GM19372 (cell line): ENCODE results near the gene ASAP3.
"Not testable (repeated sequence)": the region's sequence is repeated elsewhere in the genome, so short reads cannot be mapped to it uniquely, and the experiment has no call there.

Source experiments
- ATAC-seq: cut with Tn5 transposase; IDR thresholded peaks from one replicate; pipeline ENCODE4 v1.9.1; 2021; ENCODE audit warnings: mild to moderate bottlenecking, low read depth, moderate library complexity; ENCODE audit not compliant: unreplicated experiment

The ASAP3 gene

GRCh38 chr1:23400324-23401114 is 83.5 kb downstream of the ASAP3 start:
- no peak for ATAC-seq

GRCh38 chr1:23399229-23399628 is 84.8 kb downstream of the ASAP3 start:
- ATAC-seq = no peak

GRCh38 chr1:23397908-23398307 is 86.1 kb downstream of the ASAP3 start:
- ATAC-seq = no peak

- ATAC-seq = no peak
Measured at GRCh38 chr1:23396380-23396779, 87.6 kb downstream of the ASAP3 start.

- ATAC-seq = no peak
Measured at GRCh38 chr1:23395849-23396248, 88.1 kb downstream of the ASAP3 start.

GRCh38 chr1:23395154-23395724 is 88.7 kb downstream of the ASAP3 start:
- ATAC-seq = no peak

GRCh38 chr1:23394684-23395083 is 89.3 kb downstream of the ASAP3 start:
- no peak for ATAC-seq

- ATAC-seq = no peak
Measured at GRCh38 chr1:23394181-23394580, 89.8 kb downstream of the ASAP3 start.

- no peak for ATAC-seq
Measured at GRCh38 chr1:23393706-23394105, 90.3 kb downstream of the ASAP3 start.

- ATAC-seq = no peak
Measured at GRCh38 chr1:23392125-23392855, 91.7 kb downstream of the ASAP3 start.

GRCh38 chr1:23389837-23390321 is 94.1 kb downstream of the ASAP3 start:
- ATAC-seq = no peak

- no peak for ATAC-seq
Measured at GRCh38 chr1:23387494-23387893, 96.5 kb downstream of the ASAP3 start.

GRCh38 chr1:23385119-23385621 is 98.8 kb downstream of the ASAP3 start:
- ATAC-seq = no peak

GRCh38 chr1:23384312-23385058 is 99.5 kb downstream of the ASAP3 start:
- ATAC-seq = no peak

- no peak for ATAC-seq
Measured at GRCh38 chr1:23383577-23384311, 100.2 kb downstream of the ASAP3 start.

GRCh38 chr1:23381233-23381885 is 102.6 kb downstream of the ASAP3 start:
- ATAC-seq = no peak

GRCh38 chr1:23380719-23381118 is 103.3 kb downstream of the ASAP3 start:
- ATAC-seq = no peak

- not testable (repeated sequence) for ATAC-seq
Measured at GRCh38 chr1:23380236-23380635, 103.7 kb downstream of the ASAP3 start.
